Hypothalamus (tissue), 51 donors: ENCODE data around the gene LCNL1.

Source experiments
- DNase-seq, 51 donors: peaks; one replicate each; lab custom pipeline; 2025; lab: John Stamatoyannopoulos, UW

LCNL1 gene

DNA sequence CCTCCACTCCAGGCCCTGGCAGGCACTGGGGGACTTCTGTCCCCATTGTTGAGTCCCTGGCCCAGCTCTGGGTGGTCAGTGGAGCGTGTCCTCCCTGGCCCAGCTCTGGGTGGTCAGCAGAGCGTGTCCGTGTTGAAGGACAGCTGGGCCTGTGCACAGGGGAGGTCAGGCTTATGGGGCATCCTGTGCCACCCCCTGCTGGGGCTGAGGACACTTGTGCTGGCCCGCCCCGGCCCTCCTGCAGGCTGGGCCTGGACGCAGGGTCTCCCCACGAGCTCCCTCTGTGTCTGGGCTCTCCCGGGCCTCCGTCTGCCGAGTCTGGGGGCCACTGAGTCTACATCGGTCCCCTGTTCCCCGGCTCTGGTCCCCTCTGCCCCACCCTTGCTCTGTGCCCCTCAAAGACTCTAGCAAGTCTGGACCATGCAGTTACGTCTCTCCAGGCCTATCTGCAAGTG is 25.1 kb downstream of the LCNL1 start:
- DNase-seq = no peak

DNA sequence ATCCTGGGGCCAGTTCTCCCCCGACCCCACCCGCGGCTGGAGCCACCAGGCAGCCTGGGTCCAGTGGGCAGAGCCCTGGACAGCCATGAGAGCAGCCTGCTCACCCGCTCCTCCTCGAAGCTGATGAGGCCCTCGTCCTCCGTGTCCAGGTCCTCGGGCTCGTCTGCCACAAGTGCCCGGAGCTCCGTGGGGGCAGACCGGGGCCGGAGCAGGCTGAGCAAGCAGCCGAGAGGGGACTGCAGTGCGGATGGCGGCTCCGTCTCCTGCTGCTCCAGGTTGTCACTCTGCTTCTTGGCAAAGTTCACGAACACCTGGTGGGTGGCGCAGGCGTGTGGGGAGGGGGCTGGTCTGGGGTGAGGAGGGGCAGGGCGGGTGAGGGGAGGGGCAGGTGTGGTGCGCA is 25.5 kb downstream of the LCNL1 start:
- no peak for DNase-seq

DNA sequence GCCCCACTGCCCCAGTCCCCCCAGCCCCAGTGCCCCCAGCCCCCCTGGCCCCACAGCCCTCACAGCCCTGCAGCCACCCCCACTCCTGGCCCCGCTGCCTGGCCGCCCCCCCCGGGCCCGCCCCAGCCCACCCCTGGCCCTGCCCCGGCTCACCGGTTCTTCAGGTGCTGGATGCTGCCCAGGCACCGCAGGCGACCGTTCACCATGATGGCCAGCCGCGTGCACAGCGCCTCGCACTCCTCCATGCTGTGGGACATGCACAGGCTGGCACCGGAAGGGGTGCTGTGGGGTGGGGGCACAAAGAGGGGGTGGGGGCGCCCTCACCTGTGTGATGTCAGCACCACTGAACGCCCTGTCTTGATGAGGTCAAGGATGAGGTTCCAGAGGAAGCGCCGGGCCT is 26.4 kb downstream of the LCNL1 start:
- no peak for DNase-seq

DNA sequence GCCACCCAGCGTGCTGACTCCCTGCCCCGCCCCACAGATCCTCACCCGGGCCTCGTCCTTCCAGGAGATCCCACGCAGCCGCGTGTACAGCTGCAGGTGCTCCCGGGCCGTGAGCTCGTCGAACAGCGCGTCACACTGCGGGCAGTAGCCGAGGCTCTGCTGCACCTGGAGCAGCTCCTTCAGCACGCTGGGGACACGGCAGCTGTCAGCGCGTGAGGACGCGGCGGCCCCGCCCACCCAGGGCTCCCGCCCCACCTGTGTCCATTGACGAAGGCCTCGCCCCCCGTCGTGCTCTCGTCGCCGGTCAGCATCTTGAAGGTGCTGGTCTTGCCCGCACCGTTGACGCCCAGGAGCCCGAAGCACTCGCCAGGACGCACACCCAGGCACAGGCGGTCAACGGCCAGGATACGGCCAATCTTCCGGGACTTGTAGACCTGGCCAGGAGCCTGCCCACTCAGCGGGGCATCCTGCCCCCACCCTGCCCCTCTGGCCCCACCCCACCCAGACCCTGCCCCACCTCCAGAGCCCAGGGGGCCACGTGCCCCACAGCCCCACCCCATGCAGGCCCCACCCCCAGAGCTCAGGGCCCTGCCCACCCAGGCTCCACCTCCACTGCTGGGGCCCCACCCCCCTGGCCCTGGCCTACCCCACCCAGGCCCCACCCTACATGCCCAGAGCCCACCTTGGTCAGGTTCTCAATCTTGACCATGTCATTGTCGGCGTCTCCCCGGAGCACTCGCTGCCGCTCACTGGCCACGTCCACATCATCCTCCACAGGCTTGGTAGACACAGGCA is 27.3 kb downstream of the LCNL1 start:
- no peak for DNase-seq

DNA sequence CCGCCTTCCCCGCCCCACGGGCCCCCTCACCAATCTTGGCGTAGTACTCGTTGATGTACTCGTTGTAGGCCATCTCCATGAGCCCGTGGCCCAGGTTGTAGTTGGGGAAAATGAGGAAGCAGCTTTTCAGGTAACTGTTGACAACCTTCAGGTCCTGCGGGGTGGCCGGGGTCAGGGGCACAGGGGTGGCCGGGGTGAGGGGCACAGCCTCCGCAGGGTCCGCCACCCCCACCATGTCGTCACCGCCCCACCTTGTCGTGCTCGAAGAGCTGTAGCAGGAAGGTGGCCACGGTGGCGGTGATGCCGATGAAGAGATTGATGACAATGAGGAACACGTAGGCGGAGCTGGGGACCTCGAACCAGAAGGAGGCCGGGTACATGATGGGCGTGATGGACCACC is 28.4 kb downstream of the LCNL1 start:
- DNase-seq = no peak

DNA sequence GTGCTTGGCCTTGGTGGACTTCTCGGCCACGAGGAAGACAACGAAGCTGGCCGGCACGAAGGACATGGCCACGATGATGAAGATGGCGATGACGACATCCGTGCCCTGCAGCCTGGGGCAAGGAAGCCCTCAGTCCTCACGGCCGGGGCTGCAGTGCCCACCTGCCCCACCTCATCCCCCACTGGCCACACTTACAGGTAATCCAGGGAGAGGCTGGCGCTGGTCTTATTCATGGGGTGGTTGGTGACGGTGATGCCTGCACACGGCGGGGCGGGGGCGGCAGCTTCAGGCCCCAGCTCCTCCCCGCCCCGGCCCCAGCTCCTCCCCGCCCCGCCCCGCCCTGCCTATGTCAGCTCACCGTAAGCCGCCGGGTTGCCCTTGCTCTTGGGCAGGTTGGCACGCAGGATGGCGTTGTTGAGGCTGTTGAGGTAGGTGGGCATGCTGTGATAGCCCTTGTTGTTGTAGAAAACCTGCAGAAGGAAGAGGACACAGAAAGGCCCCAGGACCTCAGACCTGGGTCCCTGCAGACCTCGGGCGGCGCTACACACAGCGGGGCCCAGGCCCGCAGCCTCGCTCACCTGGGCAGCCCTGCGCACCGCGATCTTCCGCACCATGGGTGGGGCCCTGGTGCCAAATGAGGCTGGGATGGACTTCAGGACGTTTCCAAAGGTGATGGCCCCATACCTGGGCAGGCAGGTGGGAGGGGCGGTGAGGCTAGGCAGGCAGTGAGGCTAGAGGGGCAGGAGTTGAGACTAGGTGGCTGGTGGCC is 29.3 kb downstream of the LCNL1 start:
- no peak for DNase-seq

DNA sequence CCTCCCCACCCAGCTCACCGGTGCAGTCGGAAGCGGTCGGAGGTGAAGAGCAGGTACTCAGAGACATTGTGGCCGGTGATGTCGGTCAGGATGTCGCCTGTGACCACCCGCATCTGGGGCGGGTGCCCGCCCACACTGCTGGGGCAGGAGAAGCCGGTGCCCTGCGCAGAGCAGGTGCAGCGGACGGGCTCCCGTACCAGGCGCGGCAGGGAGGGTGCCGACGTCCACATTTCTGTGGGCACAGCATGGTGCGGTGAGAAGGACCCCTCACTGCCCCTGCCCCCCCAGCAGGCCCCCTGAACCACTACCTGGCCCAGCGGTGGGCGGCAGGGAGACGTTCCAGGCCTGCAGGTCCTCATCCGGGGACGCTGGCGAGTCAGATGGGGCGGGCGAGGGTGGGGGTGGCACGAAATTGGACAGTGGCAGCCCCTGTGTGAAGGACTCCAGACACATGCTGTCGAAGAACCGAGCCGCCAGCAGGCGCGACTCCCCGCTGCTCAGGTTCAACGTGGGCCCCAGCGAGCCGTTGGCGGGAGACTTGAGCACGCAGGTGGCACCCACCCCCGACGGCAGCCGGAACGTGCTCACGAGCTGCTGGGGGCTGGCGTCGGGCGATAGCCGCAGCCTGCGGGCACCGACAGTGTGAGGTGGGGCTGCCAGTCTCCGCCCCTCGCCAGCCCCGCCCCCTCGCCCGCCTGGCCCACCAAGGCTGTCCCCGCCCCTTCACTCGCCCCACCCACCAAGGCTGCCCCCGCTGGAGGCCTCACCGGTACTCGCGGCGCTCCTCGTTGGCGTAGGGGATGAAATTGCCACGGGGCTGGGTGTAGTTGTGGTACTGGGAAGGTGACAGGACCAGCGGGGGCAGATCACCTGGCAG is 30.1 kb downstream of the LCNL1 start:
- peak in 1 of 51 donors; percentile 20 for DNase-seq

DNA sequence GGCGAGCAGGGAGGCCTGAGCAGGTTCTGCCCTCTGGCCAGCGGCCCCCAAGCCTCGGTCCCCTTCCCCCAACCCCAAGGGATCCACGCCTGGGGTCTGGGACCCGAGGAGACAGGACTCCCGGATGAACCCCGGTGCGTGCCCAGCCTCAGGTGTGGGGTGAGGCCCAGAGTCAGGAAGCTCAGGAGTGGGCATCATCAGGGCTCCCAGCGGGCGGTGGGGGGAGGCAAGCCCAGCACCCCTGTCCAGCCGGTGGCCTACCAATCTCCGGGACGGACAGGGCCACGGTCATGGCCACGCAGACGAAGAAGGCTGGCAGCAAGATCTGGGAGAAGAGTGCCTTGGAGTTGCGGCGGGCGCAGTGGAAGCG is 30.8 kb downstream of the LCNL1 start:
- no peak for DNase-seq

DNA sequence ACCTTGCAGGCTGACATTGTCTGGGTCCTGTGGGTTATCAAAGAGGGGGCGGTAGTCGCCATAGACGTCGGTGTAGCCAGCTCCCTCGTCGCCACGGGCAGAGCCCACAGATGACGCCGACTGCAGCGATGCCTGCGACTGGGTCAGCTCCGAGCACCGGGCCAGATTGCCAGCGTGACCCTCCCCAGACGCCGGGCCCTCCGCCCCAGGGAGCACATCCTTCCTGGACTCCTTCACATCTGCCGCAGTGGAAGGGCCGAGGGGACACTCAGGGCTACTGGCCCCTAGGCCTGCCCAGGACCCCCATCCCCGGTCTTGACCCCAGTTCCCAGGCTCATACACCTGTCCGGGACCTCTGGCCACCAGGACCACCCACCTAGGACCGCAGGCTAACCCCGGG is 31.4 kb downstream of the LCNL1 start:
- DNase-seq = no peak

DNA sequence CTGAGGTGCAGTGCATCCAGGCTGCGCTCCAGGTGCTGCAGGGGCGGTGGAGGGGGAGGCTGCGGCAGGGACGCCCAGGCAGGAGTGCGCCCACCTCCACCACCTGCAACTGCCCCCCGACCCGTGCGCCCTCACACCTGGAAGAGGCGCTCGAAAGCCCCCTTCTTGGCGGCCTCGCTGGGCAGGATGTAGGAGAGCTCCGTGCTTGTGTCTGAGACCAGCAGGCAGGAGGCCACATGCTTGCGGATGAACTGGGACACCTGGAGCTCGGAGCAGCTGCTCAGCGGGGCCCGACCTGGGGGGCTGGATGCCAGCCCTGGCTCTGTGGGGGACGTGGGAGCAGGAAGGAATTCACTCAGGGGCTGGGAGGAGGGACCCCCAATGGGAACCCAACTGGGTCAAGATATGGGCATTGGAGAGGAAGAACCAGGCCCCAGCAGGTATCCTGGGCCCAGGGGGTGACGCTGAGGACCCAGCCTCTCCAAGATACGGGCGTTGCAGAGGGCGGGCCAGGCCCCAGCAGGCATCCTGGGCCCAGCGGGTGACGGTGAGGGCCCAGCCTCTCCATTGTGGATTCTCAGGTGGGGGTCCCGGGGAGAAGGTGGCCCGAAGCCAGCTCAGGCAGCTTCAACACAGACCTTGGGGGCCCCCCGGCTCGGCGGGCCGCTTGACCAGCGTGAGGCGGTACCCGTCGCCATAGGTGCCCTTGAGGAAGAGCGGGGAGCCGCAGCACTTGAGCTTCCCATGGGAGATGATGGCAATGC is 32.2 kb downstream of the LCNL1 start:
- DNase-seq = no peak

DNA sequence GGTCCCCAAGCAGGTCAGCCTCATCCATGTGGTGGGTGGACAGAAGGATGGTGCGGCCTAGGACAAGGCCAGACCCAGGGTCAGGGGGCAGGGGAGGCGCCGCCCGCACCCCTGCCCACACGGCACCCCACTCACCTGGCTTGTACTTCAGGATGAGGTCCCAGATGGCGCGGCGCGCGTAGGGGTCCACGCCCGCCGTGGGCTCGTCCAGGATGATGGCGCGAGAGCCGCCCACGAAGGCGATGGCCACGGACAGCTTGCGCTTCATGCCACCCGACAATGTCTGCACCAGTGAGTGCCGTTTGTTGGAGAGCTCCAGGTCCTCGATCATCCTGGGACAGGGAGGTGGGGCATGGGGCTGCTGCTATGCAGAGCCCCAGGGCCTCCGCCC is 32.7 kb downstream of the LCNL1 start:
- DNase-seq = no peak

DNA sequence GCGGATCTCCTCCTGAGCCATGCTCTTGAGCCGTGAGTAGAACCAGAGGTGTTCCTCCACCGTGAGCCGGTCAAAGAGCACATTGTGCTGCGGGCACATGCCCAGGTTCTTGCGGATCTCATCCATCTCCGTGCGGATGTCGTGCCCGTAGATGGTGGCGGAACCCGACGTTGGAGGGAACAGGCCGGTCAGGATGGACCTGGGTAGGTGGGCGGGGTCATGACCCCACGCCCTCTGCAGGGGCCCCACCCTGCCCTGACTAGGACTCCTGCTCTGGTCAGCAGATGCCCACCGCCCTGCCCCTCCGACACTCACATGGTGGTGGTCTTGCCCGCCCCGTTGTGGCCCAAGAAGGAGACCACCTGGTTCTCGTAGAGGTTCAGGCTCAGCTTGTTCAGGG is 33.2 kb downstream of the LCNL1 start:
- no peak for DNase-seq

DNA sequence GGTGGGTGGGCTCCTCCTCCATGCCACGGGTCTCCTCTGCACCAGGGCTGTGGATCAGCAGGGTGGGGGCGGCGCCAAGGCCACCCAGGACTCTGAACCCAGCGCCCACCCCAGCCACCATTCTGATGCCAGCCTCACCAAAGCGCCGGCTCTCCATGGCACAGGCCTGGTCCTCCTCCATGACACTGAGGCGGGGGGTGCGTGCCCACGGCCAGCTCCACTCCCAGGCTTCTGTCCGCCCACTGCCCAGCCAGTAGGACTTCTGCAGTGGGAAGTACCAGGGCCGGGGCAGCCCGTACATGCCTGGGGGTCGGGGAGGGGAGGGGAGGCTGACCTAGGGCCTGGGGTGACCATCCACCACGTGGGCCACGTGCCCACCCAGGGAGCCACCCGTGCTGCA is 33.6 kb downstream of the LCNL1 start:
- no peak for DNase-seq

DNA sequence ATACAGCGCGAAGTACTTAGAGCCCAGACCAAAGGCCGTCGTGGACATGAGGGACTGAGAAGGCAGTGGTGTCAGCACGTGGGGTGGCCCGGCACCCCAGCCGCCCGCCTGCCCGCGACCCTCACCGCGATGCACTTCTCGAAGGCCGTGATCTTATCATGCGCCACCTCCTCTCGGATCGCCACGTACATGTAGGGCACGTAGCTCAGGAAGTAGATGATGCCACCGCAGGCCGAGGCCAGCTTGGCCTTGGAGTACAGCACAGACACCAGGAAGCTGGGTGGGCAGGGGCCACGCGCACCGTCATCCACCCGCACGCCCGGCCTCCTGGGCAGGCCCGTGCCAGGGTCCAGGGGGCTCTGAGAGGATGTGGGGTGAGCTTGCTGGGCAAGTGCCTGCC is 34.3 kb downstream of the LCNL1 start:
- DNase-seq = no peak

DNA sequence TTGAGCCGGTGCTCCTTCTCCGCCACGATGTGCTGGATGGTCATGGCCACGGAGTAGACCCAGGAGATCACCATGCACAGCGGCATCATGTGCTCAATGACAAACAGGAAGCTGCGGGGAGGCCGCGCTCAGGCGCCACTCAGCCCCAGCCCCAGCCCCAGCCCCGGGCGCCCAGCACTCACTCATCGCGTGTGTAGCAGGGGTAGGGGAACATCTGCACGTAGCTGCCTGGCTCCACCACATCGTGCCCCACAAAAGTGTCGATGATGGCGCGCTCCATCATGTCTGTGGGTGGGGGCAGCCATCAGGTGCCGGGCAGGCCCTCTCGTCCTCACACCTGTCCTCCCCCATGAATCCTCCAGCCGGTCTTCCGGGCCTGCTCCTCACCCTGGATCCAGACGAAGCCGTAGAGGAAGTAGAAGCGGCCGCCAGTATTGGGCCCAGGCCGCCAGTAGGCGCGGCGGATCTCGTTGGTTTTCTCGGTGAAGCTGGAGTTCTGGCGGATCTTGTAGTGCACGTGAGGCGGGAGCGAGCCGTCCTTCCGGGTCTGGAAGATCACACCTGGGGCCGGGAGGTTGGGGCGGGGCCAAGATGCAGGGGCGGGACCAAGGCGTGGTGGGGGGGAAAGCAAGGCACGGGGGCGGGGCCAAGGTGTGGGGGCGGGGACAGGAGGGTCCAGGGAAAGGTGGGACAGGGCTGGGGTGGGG is 35.2 kb downstream of the LCNL1 start:
- no peak for DNase-seq

DNA sequence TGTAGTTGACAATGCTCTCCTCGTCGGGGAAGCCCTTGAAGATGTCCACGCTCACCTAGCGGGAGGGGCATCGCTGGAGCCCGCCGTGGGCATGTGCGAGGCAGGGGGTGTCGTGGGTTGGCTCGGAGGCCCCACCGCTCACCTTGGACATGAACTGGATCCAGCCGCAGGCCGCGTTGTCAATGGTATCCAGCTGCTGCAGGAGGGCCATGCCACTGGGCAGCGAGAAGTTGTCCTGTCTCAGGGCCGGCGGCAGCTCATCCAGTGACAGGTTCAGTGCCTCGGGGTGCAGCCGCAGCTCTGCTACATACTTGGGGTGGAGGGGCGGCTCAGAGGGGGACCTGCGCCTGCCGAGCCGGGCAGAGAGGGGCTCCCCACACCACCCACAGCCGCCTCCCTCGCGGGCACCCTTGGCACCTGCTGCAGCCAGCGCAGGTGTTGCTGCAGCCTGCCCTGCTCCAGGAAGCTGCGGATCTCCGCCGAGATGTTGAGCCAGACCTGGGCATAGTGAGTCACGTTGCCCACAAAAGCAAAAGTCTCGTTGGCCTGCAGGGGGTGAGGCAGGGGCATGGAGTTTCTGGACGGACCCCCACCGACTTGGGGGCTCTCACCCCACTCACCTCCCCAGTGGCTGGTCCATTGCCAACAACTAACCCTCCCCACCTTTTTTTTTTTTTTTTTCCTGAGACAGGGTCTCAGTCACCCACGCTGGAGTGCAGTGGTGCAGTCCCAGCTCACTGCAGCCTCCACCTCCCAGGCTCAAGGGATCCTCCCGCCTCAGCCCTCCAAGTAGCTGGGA is 36.2 kb downstream of the LCNL1 start:
- DNase-seq = no peak

DNA sequence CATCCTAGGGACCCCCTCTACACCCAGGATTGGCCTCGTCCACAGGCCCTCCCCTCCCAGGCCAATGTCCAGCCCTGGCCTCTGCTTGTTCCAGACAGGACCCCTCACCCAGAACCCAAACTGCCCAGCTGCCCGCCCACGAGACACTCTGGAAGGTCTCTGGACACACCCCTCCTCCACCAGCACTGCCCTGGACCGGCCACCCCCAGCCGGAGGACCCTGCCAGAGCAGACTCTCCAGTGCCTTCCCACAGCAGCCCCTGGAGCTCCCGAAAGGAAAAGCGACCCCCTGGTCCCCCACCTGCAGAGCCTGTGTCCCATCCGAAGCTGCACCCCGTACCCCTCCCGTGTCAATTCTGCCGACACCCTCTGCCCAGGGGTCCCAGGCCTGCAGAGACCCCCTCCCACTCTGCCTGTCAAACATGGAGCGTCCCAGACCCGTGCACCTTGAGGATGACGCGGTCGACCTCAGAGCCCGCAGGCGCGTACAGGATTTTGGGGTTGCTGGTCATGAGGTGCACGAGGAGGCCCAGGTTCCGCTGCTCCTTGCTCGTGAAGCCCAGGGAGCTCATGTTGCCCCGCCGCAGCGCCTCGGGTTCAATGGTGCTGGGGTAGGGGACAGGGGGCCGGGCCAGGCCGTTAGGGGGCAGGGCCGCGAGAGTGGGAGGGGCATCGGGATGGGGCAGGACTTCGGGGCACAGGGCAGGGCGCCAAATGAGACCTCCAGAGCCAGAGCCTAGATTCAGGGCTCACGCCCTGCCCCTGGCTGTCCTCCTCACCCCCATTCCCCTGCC is 37.3 kb downstream of the LCNL1 start:
- DNase-seq = no peak
